BJ (cell line): ENCODE data around the gene FAM217B. TPM values are rescaled to one million over a fixed set of nuclear protein-coding genes. Genes with fewer than 3 reads are reported as not detected.
A peak's percentile ranks its signal among the peaks of the same experiment; 100 is the strongest.

Experiments used
- CTCF ChIA-PET: fragments of 350-600 bp; formaldehyde crosslinking; extraction: SDS; loops from one replicate; lab custom pipeline; 2021; ENCODE audit warnings: antibody characterized with exemption, inconsistent platforms; lab: Yijun Ruan, JAX
- POLR2A ChIA-PET: fragments of 300-600 bp; sonication (Branson Sonifier 250); formaldehyde crosslinking; extraction: SDS; loops from one replicate; lab custom pipeline; 2021; ENCODE audit warnings: antibody characterized with exemption; lab: Charles Lee
- DNase-seq: peaks from one replicate; pipeline ENCODE4 v3.0.0-alpha.2; 2011; ENCODE audit warnings: low read depth
- H3K27me3 ChIP-seq: 2 replicates; pipeline ENCODE4 v1.6.0; 2011; ENCODE audit warnings: low read length; ENCODE audit not compliant: control insufficient read depth, insufficient read depth
- H3K36me3 ChIP-seq: 2 replicates; pipeline ENCODE4 v1.5.1; 2011; ENCODE audit warnings: low read length; ENCODE audit not compliant: control insufficient read depth, insufficient read depth
- H3K4me3 ChIP-seq: 2 replicates; pipeline ENCODE4 v1.5.1; 2011; ENCODE audit warnings: low read depth, mild to moderate bottlenecking, control low read depth, low read length
- polyA plus RNA-seq: library from polyadenylated mRNA; depleted of rRNA; stranded (reverse); fragments of >200 nt; gene quantifications from 2 replicates; pipeline ENCODE4 v1.2.3, GENCODE V29; 2011
- TF ChIP-seq, protein P1 (sequence below): IDR thresholded peaks from 2 replicates; pipeline ENCODE4 v1.5.1; 2011; ENCODE audit warnings: low read depth, mild to moderate bottlenecking, control low read depth, inconsistent platforms, low read length, moderate library complexity; ENCODE audit not compliant: insufficient read depth

Gene FAM217B
- polyA plus RNA-seq, 1 experiment: 5.5 TPM

- ChIA-PET POLR2A (no interaction called here), CTCF (interaction anchor here (0.6 to 3.5 kb wide), 3 partner anchors 13 to 1201 kb away, joined by 3 to 26 read pairs (median 7); no protein-coding TSS in a partner anchor)
- no peaks in the 10 kb centered on the region for H3K36me3 ChIP-seq
- no peak for DNase-seq
- H3K27me3 ChIP-seq: no peaks in the 10 kb centered on the region
- no peak overlapping the region for H3K4me3 ChIP-seq
- TF ChIP-seq, protein P1, sequence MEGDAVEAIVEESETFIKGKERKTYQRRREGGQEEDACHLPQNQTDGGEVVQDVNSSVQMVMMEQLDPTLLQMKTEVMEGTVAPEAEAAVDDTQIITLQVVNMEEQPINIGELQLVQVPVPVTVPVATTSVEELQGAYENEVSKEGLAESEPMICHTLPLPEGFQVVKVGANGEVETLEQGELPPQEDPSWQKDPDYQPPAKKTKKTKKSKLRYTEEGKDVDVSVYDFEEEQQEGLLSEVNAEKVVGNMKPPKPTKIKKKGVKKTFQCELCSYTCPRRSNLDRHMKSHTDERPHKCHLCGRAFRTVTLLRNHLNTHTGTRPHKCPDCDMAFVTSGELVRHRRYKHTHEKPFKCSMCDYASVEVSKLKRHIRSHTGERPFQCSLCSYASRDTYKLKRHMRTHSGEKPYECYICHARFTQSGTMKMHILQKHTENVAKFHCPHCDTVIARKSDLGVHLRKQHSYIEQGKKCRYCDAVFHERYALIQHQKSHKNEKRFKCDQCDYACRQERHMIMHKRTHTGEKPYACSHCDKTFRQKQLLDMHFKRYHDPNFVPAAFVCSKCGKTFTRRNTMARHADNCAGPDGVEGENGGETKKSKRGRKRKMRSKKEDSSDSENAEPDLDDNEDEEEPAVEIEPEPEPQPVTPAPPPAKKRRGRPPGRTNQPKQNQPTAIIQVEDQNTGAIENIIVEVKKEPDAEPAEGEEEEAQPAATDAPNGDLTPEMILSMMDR: no peak
Observed at GRCh38 chr20:59937150-59937549, 3.0 kb upstream of the FAM217B start.

- Histone ChIP-seq H3K27me3 (no peaks in the 10 kb centered on the region), H3K36me3 (no peaks in the 10 kb centered on the region), H3K4me3 (peak overlapping the region; percentile 81)
- no peak for DNase-seq
- ChIA-PET CTCF (interaction anchor here (0.7 to 2.2 kb wide), 3 partner anchors 13 to 100 kb away, joined by 3 to 7 read pairs (median 4); no protein-coding TSS in a partner anchor), POLR2A (interaction anchor here (0.5 kb wide), 1 partner anchor 167 kb away, joined by 6 read pairs; no protein-coding TSS in a partner anchor)
- TF ChIP-seq, protein P1: no peak
Observed at GRCh38 chr20:59938221-59938620, 2.0 kb upstream of the FAM217B start.

GRCh38 chr20:59938696-59939051 lies 1.5 kb upstream of the FAM217B start:
- H3K27me3 ChIP-seq: no peaks in the 10 kb centered on the region
- TF ChIP-seq, protein P1: no peak
- H3K36me3 ChIP-seq: no peaks in the 10 kb centered on the region; the same call in 1 of the 2 replicates
- peak overlapping the region; percentile 81 for H3K4me3 ChIP-seq
- CTCF ChIA-PET: interaction anchor here (0.7 to 2.2 kb wide), 4 partner anchors 12 to 100 kb away, joined by 3 to 7 read pairs (median 4); no protein-coding TSS in a partner anchor
- POLR2A ChIA-PET: no interaction called here
- DNase-seq: no peak

GRCh38 chr20:59939052-59939878 lies 924 bp upstream of the FAM217B start:
- Histone ChIP-seq H3K4me3 (peak overlapping the region; percentile 81), H3K36me3 (peaks cover 3% of the 10 kb centered on the region), H3K27me3 (no peaks in the 10 kb centered on the region)
- POLR2A ChIA-PET: no interaction called here
- TF ChIP-seq, protein P1: no peak
- CTCF ChIA-PET: interaction anchor here (1.0 to 2.4 kb wide), 7 partner anchors 10 to 215 kb away, joined by 3 to 11 read pairs (median 4); no protein-coding TSS in a partner anchor
- no peak for DNase-seq

GRCh38 chr20:59939879-59940128 lies 385 bp upstream of the FAM217B start:
- ChIA-PET CTCF (interaction anchor here (1.0 to 2.4 kb wide), 5 partner anchors 10 to 215 kb away, joined by 3 to 11 read pairs (median 3); no protein-coding TSS in a partner anchor), POLR2A (interaction anchor here (0.7 kb wide), 2 partner anchors 12 to 123 kb away, joined by 3 to 4 read pairs; no protein-coding TSS in a partner anchor)
- peak overlapping the region; percentile 81 for H3K4me3 ChIP-seq
- H3K36me3 ChIP-seq: peaks cover 7% of the 10 kb centered on the region
- H3K27me3 ChIP-seq: no peaks in the 10 kb centered on the region
- TF ChIP-seq, protein P1: no peak
- no peak for DNase-seq
